KOPT-K1 (cell line): ENCODE results near the gene SPPL3.
"Not testable (repeated sequence)": the region's sequence is repeated elsewhere in the genome, so short reads cannot be mapped to it uniquely, and the experiment has no call there.

Experiments
- H3K27ac ChIP-seq: fragments of 200-600 bp; sonication (generic); 2 replicates; pipeline ENCODE4 v1.5.1; 2016; ENCODE audit warnings: antibody characterized with exemption, mild to moderate bottlenecking, low read depth, low read length; ENCODE audit not compliant: poor library complexity, severe bottlenecking
- H3K36me3 ChIP-seq: fragments of 200-600 bp; sonication (generic); 2 replicates; pipeline ENCODE4 v1.5.1; 2017; ENCODE audit warnings: antibody characterized with exemption, mild to moderate bottlenecking, low read length, moderate library complexity; ENCODE audit not compliant: insufficient read depth
- H3K9me3 ChIP-seq: fragments of 200-600 bp; sonication (generic); 2 replicates; pipeline ENCODE4 v1.5.1; 2017; ENCODE audit warnings: antibody characterized with exemption, low read length, mild to moderate bottlenecking; ENCODE audit not compliant: insufficient read depth, poor library complexity, severe bottlenecking

SPPL3 gene, protein sequence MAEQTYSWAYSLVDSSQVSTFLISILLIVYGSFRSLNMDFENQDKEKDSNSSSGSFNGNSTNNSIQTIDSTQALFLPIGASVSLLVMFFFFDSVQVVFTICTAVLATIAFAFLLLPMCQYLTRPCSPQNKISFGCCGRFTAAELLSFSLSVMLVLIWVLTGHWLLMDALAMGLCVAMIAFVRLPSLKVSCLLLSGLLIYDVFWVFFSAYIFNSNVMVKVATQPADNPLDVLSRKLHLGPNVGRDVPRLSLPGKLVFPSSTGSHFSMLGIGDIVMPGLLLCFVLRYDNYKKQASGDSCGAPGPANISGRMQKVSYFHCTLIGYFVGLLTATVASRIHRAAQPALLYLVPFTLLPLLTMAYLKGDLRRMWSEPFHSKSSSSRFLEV

DNA sequence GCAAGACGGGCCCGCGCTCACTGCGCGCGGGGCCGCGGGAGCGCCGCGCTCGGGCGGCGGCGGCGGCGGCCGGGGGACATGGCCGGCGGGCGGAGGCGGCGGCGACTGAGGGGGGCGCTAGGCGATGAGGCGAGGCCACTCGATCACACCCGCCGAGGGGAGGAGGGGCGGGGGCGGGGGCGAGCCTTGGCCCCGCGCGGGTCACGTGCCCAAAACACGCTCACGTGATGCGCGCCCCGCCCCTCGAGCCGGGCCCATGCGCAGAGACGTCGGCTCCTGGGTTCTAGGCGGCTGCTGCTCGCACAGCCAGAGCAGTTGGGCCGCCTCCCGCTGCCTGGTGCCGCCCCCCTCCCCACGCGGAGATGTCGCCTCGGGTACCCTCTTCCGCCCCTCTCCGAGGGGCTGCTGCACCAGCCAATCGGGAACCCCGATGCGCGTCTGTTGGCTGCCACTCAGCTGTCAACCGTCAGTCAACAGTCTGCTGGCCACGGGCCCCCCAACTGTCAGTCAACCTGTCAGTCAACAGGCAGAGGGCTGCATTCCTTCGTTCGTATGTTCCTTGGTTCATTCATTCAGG, at the start of gene SPPL3:
Gene SPPL3 (minus strand): TSS at position 162 of the 577 bp plus-strand sequence. CDS start 491 bp downstream, outside the sequence.
- H3K27ac ChIP-seq = peak within 1 kb of the TSS; percentile 88
- no peaks in the 10 kb centered on the region for H3K9me3 ChIP-seq
- peaks cover 29% of the 10 kb centered on the region for H3K36me3 ChIP-seq

DNA sequence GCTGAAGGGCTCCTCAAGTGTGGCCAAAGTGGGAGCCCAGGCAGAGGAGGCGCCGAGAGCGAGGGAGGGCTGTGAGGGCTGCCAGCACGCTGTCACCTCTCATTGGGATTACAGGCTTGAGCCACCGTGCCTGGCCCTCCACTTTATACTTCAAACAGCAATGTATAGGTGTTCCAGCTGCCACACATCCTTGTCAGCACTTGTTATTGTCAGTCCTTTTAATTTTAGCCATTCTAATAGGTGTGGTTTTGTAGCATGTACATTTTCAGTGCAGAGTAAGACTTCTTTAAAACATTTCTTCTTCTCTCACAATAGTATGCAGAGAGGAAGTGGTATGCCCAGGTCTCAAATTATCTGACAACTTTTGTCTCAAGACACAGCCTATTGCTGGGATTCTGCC, 46.6 kb upstream of the SPPL3 start:
- no peaks in the 10 kb centered on the region for H3K36me3 ChIP-seq
- no peak overlapping the region for H3K27ac ChIP-seq
- H3K9me3 ChIP-seq = peaks cover 6% of the 10 kb centered on the region

DNA sequence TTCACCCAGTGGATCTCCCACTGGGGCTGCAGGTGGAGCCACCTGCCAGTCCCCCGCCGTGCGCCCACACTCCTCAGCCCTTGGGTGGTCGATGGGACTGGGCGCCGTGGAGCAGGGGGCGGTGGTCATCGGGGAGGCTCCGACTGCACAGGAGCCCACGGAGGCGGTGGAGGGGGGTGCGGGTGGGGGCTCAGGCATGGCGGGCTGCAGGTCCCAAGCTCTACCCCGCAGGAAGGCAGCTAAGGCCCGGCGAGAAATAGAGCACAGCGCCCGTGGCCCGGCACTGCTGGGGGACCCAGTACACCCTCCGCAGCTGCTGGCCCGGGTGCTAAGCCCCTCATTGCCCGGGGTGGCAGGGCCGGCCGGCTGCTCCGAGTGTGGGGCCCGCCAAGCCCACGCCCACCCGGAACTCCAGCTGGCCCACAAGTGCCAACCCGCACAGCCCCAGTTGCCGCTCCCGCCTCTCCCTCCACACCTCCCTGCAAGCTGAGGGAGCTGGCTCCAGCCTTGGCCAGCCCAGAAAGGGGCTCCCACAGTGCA, 46.2 kb upstream of the SPPL3 start:
- H3K9me3 ChIP-seq, H3K36me3 ChIP-seq, H3K27ac ChIP-seq: not testable (repeated sequence)

DNA sequence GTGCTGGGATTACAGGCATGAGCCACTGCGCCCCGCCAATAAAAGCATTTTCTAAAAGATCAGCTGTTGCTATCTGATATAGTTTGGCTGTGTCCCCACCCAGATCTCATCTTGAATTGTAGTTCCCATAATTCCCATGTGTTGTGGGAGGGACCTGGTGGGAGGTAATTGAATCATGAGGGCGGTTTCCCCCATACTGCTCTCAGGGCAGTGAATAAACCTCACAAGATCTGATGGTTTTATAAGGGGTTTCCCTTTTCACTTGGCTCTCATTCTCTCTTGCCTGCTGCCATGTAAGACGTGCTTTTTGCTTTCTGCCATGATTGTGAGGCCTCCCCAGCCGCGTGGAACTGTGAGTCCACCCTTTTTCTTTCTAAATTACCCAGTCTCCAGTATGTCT, 41.4 kb upstream of the SPPL3 start:
- H3K36me3 ChIP-seq, H3K9me3 ChIP-seq: not testable (repeated sequence)
- peak overlapping the region; percentile 18 for H3K27ac ChIP-seq

DNA sequence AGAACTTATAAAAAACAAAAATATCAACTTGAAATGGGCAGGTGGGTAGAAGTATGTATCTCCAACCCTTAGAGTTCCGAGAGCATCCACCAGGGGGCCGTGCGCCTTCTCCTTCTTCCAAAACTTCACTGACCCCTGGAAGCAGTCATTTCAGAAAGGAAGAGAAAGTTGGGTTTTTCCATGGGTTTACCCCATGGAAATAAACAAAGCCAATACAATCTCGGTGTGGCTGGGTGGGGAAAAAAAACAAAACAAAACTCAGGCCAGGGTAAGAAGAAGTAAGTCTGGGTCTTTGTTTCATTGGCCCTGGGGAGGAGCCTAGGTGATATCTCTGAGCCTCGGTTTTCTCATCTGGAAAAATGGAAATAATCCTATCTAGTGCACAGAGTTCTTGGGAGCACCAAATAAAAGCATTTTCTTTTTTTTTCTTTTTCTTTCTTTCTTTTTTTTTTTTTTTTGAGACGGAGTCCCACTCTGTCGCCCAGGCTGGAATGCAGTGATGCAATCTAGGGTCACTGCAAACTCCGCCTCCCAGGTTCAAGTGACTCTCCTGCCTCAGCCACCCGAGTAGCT, 40.6 kb upstream of the SPPL3 start:
- no peaks in the 10 kb centered on the region for H3K9me3 ChIP-seq
- H3K27ac ChIP-seq = peak overlapping the region; percentile 15
- no peaks in the 10 kb centered on the region for H3K36me3 ChIP-seq

DNA sequence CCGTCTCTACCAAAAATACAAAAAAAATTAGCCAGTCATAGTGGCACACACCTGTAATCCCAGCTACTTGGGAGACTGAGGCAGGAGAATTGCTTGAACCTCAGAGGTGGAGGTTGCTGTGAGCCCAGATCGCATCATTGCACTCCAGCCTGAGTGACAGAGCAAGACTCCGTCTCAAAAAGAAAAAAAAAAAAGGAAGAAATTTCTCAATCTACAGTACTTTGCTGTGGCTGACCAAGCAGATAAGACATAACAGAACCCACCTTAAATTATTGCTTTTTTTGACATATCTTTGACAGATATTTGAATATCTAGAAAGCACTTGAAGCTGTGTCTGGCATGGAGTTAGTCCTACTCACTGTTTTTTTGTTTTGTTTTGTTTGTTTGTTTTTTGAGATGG, 39.3 kb upstream of the SPPL3 start:
- no peak overlapping the region for H3K27ac ChIP-seq
- no peaks in the 10 kb centered on the region for H3K36me3 ChIP-seq
- H3K9me3 ChIP-seq = no peaks in the 10 kb centered on the region

DNA sequence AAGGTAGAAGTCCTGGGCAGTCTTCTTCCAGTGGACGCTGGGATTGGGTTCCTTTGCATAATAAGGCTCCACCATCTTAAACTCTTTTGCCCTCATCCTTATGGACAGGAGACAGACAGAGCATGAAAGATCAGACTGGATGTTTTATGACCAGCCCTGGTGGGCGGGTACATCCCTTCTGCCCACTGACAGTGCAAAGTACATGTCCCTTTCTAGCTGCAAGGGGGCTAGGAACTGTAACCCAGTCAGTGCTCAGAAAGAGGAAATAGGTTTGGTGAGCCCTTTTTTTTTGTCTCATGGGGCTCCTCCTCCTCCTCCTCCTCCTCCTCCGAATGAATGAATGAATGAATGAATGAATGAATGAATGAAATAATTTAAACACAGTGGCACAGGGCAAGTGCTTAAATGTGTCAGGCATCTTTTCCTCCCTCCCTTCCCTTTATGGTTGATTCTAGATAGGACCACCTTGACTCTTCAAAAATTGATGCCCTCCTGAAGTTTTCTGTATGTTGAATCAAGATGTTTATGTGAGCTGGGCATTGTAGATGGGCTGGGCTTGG, 37.8 kb upstream of the SPPL3 start:
- no peaks in the 10 kb centered on the region for H3K36me3 ChIP-seq
- no peaks in the 10 kb centered on the region for H3K9me3 ChIP-seq
- no peak overlapping the region for H3K27ac ChIP-seq

DNA sequence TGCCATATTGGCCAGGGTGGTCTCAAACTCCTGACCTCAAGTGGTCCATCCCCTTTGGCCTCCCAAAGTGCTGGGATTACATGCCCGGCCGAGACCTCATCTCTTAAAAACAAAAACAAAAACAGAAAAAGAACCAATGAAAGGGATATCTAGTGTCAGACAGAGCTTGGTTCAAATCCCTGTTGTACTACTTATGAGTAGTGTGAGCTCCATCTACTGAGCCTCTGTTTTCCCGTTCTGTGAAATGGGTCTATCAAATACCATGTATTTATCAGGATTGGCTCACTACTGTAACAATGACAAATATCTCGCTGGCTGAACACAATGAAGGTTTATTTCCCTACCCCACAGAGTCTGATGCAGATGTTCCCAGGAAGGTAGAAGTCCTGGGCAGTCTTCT, 37.3 kb upstream of the SPPL3 start:
- Histone ChIP-seq H3K36me3 (no peaks in the 10 kb centered on the region), H3K9me3 (no peaks in the 10 kb centered on the region)

DNA sequence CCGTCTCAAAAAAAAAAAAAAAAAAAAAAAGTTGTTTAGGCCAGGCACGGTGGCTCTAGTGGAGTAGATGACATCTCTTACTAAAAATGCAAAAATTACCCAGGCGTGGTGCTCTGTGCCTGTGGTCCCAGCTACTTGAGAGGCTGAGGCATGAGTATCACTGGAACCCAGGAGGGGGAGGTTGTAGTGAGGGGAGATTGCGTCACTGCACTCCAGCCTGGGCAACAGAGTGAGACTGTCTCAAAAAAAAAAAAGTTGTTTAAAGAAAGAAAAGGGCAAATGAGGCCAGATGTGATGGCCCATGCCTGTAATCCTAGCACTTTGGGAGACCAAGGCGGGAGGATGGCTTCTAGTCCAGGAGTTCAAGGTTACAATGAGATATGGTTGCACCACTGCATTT, 36.6 kb upstream of the SPPL3 start:
- Histone ChIP-seq H3K27ac (no peak overlapping the region), H3K9me3 (no peaks in the 10 kb centered on the region), H3K36me3 (no peaks in the 10 kb centered on the region)

More for the DNA sequence above, 37.3 kb upstream of the SPPL3 start:
- no peak overlapping the region for H3K27ac ChIP-seq

DNA sequence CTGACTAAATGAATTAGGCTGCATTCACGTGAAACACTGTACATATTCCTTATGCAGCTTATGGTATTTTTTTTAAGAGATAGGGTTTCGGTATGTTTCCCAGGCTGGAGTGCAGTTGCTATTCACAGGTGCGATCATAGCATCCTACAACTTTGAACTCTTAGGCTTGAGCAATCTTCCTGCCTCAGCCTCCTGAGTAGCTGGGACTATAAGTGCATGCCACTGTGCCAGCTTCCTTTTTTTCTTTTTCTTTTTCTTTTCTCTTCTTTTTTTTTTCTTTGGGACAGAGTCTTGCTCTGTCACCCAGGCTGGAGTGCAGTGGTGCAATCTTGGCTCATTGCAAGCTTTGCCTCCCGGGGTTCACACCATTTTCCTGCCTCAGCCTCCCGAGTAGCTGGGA, 35.8 kb upstream of the SPPL3 start:
- Histone ChIP-seq H3K27ac (no peak overlapping the region), H3K9me3 (no peaks in the 10 kb centered on the region), H3K36me3 (no peaks in the 10 kb centered on the region)

DNA sequence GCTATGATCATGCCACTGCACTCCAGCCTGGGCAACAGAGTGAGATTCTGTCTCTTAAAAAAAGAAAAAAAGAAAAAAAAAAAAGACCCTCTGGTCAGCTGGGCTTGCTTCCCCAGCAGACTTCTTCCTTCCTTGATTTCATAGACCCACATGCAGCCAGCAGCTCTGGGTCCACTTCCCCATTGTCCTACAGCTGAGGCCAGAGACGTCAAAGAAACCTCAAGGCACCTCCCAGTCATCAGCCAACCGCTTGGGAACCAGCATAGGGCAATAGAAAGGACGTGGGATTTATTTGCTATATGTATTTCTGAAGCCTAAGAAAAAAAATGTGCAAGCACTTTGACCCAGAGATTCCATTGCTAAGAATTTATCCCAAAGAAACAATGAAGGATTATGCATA, 35.4 kb upstream of the SPPL3 start:
- Histone ChIP-seq H3K27ac (no peak overlapping the region), H3K36me3 (no peaks in the 10 kb centered on the region), H3K9me3 (no peaks in the 10 kb centered on the region)

DNA sequence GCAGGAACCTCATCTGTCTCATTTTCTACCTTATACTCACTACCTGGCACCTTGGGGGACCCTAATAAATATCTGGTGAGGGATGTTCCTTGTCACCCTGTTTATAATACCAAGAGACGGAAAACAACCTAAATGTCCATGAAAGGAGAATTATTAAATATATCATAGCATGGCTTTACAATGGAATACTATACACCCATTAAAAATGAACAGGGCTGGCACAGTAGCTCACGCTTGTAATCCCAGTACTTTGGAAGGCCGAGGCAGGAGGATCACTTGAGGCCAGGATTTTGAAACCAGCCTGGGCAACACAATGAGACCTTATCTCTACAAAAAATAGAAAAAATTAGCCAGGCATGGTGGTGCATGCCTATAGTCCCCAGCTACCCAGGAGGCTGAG, 34.3 kb upstream of the SPPL3 start:
- H3K9me3 ChIP-seq = no peaks in the 10 kb centered on the region
- no peaks in the 10 kb centered on the region for H3K36me3 ChIP-seq
- H3K27ac ChIP-seq = no peak overlapping the region

DNA sequence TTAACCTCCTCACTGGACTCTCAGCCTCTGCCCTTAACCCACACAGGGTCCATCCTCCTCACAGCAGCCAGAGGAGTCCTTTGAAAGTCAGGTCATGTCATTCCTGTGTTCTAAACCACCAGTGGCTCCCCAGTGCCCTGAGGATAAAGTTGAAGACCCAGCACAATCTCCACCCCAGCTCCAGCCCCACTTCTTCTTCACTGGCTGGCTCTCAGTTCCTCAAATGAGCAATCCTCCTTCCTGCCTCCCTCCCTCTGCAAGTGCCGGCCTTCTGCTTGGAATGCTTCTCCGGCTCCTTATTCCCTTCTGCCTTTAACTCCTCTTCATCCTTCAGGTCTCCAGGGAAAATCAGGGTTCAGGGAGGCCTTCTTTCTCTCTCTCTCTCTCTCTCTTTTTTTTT, 32.0 kb upstream of the SPPL3 start:
- no peaks in the 10 kb centered on the region for H3K9me3 ChIP-seq
- no peak overlapping the region for H3K27ac ChIP-seq
- H3K36me3 ChIP-seq = no peaks in the 10 kb centered on the region

DNA sequence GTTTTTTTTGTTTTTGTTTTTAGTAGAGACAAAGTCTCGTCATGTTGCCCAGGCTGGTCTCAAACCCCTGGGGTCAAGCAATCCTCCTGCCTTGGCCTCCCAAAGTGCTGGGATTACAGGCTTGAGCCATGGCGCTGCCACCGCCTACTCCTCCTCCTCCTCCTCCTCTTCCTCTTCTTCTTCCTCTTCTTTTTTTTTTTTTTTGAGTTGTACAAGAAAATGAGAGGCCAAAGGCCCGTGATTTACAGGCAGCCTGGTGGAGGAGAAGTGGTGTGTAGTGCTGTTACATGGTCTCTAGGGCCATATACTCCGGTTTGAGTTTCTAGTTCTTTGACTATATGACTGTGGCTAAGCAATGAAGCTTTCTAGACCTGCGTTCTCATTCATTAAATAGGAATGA, 29.6 kb upstream of the SPPL3 start:
- Histone ChIP-seq H3K36me3 (no peaks in the 10 kb centered on the region), H3K9me3 (no peaks in the 10 kb centered on the region), H3K27ac (no peak overlapping the region)

DNA sequence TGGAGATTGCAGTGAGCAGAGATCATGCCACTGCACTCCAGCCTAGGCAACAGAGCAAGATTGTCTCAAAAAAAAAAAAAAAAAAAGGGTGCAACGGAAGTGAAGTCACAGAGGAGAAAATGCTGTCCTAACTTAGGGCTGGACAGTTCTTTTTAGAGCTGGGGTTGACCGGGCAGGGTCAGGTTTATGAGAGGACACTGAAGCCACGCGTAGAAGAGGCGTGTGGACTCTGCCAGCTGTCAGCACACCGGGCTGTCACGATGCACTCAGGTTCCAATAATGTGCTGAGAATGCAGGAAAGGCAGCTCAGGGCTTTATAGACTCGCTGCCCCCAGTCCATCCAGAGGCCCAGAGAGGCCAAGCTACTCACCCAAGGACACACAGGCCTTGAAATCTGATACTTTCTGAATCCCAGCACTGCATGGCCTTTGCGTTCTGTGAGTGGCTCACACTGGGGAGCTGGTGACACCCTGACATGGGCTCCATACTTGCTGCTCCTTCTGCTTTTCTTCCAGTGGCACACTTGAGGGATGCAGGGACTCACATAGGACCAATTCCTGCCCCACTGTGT, 28.9 kb upstream of the SPPL3 start:
- Histone ChIP-seq H3K36me3 (no peaks in the 10 kb centered on the region), H3K27ac (no peak overlapping the region), H3K9me3 (no peaks in the 10 kb centered on the region)
